HFFc6 (cell line): ENCODE measurements around the gene LTBP2. TPM values are rescaled to one million over a fixed set of nuclear protein-coding genes. Genes with fewer than 3 reads are reported as not detected.

ENCODE experiments used
- DNase-seq: peaks from one replicate; pipeline ENCODE4 v3.0.0-alpha.2; 2018
- H3K27ac Mint-ChIP-seq: 2 replicates; pipeline ENCODE4 v1.8.0; 2020; ENCODE audit warnings: mild to moderate bottlenecking, mixed read lengths
- H3K27me3 Mint-ChIP-seq: 2 replicates; pipeline ENCODE4 v1.8.0; 2021; ENCODE audit warnings: mild to moderate bottlenecking, moderate library complexity, mixed read lengths; ENCODE audit not compliant: insufficient read depth
- H3K36me3 Mint-ChIP-seq: 2 replicates; pipeline ENCODE4 v1.8.0; 2021; ENCODE audit warnings: low read depth, mixed read lengths
- H3K4me1 Mint-ChIP-seq: 2 replicates; pipeline ENCODE4 v1.8.0; 2020; ENCODE audit warnings: low read depth, mixed read lengths
- H3K4me3 Mint-ChIP-seq: 2 replicates; pipeline ENCODE4 v1.8.0; 2020; ENCODE audit warnings: mild to moderate bottlenecking, moderate library complexity, mixed read lengths
- H3K9me3 Mint-ChIP-seq: 2 replicates; pipeline ENCODE4 v1.8.0; 2020; ENCODE audit warnings: mild to moderate bottlenecking, mixed read lengths
- total RNA-seq, 6 experiments: library from RNA; stranded (reverse); fragmentation: NEBNext Ultra II Directional; extraction: Animal tissue kit (Norgen Biotek cat#: 25700); gene quantifications; 2 replicates in 1 of 6; 3 replicates in 5 of 6; pipeline ENCODE4 v1.2.3, GENCODE V29; 2021
- TF ChIP-seq, protein P1 (sequence below): fragments of 200-600 bp; sonication (generic); IDR thresholded peaks from 2 replicates; pipeline ENCODE4 v1.5.0; 2021; ENCODE audit warnings: antibody characterized with exemption, mild to moderate bottlenecking

LTBP2 gene
- total RNA-seq, 6 experiments from 2014 or later, result 109 to 165 (median 120) TPM

DNA sequence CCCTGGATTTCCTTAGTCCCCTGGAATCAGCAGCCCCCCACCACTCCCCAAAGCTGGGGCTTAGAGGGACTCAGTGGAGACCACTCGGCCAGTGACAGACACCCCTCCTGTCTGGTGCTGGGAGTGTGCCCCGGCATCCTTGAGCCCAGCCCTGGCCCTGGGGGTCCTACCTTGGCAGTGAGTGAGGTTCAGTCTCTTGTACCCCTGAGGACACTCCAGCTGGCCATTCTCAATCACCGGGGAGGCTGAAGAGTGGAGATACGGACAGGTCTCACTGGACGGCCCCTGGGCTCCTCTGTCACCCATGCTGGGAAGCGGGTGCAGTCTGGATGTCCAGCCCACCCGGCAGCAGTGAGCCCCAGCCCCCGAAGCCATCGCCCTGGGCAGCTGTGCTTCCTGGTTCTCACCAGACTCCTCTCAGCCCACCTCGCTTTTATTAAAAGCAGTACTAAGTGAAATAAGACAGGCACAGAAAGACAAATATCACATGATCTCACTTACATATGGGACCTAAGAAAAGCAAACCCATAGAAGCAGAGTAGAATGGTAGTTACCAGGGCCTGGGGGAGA, 76.2 kb downstream of the LTBP2 start:
- H3K27me3 Mint-ChIP-seq, result peaks cover 3% of the 10 kb centered on the region; the same call in 1 of the 2 replicates
- H3K27ac Mint-ChIP-seq, result no peak overlapping the region
- H3K4me3 Mint-ChIP-seq, result no peak overlapping the region
- DNase-seq, result no peak
- peaks cover 12% of the 10 kb centered on the region for H3K4me1 Mint-ChIP-seq
- no peaks in the 10 kb centered on the region for H3K9me3 Mint-ChIP-seq
- H3K36me3 Mint-ChIP-seq, result peaks cover 13% of the 10 kb centered on the region; the same call in 1 of the 2 replicates
- TF ChIP-seq, protein P1, sequence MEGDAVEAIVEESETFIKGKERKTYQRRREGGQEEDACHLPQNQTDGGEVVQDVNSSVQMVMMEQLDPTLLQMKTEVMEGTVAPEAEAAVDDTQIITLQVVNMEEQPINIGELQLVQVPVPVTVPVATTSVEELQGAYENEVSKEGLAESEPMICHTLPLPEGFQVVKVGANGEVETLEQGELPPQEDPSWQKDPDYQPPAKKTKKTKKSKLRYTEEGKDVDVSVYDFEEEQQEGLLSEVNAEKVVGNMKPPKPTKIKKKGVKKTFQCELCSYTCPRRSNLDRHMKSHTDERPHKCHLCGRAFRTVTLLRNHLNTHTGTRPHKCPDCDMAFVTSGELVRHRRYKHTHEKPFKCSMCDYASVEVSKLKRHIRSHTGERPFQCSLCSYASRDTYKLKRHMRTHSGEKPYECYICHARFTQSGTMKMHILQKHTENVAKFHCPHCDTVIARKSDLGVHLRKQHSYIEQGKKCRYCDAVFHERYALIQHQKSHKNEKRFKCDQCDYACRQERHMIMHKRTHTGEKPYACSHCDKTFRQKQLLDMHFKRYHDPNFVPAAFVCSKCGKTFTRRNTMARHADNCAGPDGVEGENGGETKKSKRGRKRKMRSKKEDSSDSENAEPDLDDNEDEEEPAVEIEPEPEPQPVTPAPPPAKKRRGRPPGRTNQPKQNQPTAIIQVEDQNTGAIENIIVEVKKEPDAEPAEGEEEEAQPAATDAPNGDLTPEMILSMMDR, result no peak

DNA sequence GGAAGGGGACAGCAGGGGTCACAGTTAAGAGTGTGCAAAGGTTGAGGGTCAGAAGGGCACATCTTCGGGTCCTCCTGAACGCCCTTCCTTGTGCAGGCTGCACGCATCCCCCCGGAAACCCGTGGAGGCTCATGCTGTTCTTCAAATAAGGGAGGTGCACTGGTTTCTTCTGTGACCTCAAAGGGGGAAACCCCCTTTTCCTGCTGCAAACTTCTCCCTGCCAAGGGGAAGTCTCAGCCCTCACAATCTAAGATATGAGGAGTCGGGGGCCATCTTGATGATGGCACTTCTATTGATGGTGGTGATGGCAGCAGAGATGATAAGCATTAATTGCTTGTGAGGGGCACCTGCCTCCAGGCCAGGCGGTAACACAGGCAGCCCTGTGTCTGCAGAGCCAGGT, 78.5 kb downstream of the LTBP2 start:
- Mint-ChIP-seq H3K27ac (no peak overlapping the region), H3K36me3 (peaks cover 2% of the 10 kb centered on the region; the same call in 1 of the 2 replicates), H3K4me1 (peaks cover 12% of the 10 kb centered on the region), H3K9me3 (no peaks in the 10 kb centered on the region), H3K4me3 (no peak overlapping the region), H3K27me3 (peaks cover under 1% of the 10 kb centered on the region; the same call in 1 of the 2 replicates)
- TF ChIP-seq, protein P1, result no peak
- no peak for DNase-seq

DNA sequence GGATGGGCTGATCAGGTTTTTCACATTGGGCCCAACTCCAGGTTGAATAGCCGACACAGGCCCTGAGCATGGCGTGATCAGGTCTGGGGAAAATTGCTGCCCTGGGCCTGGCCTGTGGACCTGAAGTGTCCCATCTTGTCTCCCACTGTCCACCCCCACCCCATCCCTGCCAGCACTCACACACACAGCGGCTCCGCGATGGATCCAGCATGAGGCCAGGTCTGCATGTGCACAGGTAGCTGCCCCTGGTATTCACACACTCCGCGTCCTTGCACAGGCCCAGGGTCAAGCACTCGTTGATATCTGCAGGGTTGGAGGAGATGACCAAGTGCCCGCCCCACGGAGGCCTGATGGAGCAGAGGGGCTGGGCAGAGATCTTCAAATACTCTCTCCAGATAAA, 79.8 kb downstream of the LTBP2 start:
- Mint-ChIP-seq H3K4me3 (no peak overlapping the region), H3K27me3 (no peaks in the 10 kb centered on the region), H3K36me3 (no peaks in the 10 kb centered on the region), H3K9me3 (no peaks in the 10 kb centered on the region), H3K4me1 (peaks cover 12% of the 10 kb centered on the region), H3K27ac (no peak overlapping the region; the same call in 1 of the 2 replicates)
- DNase-seq, result no peak
- TF ChIP-seq, protein P1, result no peak

DNA sequence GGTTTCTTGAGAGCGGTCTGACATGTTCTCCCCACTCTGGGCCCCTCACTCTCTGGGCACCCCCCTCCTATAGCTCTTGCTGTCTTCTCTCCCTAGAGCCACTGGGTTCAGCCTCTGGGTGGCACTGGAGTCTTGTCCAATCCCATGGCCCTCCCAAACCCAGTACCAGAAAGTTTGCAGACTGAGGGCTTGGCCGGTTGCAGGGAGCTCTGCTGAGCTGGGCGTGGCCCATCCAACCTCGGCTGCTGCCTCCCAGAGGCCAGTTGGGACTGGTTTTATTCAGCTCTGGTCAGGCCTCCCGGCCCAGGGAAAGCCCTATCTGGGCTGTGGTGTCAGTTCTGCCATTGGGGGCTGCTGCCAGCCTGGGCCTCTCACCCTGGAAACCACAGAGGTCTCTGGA, 80.6 kb downstream of the LTBP2 start:
- TF ChIP-seq, protein P1, result peak; percentile 39; the same call in 1 of the 2 replicates
- H3K36me3 Mint-ChIP-seq, result no peaks in the 10 kb centered on the region
- H3K27me3 Mint-ChIP-seq, result no peaks in the 10 kb centered on the region
- peak overlapping the region; percentile 57 for H3K27ac Mint-ChIP-seq
- peaks cover 12% of the 10 kb centered on the region for H3K4me1 Mint-ChIP-seq
- no peaks in the 10 kb centered on the region for H3K9me3 Mint-ChIP-seq
- DNase-seq, result peak; percentile 32
- H3K4me3 Mint-ChIP-seq, result no peak overlapping the region

DNA sequence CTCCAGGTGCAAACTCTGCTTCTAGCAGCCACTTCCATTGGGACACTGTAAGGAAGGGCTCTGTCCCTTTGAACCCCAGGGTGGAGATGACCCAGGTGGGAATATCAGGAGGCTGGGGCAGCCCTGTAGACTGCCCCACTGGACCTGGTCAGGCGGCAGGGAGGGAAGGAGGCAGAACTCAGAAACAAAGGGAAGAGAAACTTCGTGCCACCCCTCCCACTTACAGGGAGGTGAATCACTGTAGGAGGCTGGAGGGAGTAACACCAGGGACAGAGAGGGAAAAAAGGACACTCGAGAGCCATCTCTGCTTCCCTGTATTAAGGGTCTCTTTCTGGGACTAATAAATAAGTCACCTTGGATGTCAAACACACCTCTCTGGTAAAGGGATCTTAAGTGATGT, 81.0 kb downstream of the LTBP2 start:
- peak overlapping the region; percentile 33; the same call in 1 of the 2 replicates for H3K27ac Mint-ChIP-seq
- no peak for DNase-seq
- H3K9me3 Mint-ChIP-seq, result no peaks in the 10 kb centered on the region

More for the DNA sequence above, 81.0 kb downstream of the LTBP2 start:
- TF ChIP-seq, protein P1, result no peak
- Mint-ChIP-seq H3K4me1 (peaks cover 12% of the 10 kb centered on the region), H3K36me3 (no peaks in the 10 kb centered on the region), H3K27me3 (no peaks in the 10 kb centered on the region; the same call in 1 of the 2 replicates), H3K4me3 (no peak overlapping the region)
